ENCODE results near the gene CEP126.
"Not testable (repeated sequence)": the region's sequence is repeated elsewhere in the genome, so short reads cannot be mapped to it uniquely, and the experiment has no call there.

Gene CEP126

GRCh38 chr11:101940901-101941520, 26.2 kb downstream of the CEP126 start:
- no peak for DNase-seq

GRCh38 chr11:101944923-101945322, 30.1 kb downstream of the CEP126 start:
- no peak for DNase-seq

- DNase-seq = no peak
Observed at GRCh38 chr11:101945448-101945847, 30.6 kb downstream of the CEP126 start.

- DNase-seq = no peak
Observed at GRCh38 chr11:101949680-101950220, 34.9 kb downstream of the CEP126 start.

GRCh38 chr11:101955278-101955677, 40.5 kb downstream of the CEP126 start:
- DNase-seq = no peak

GRCh38 chr11:101955701-101956100, 40.9 kb downstream of the CEP126 start:
- no peak for DNase-seq

GRCh38 chr11:101960231-101960630, 45.4 kb downstream of the CEP126 start:
- no peak for DNase-seq

GRCh38 chr11:101964200-101964599, 49.4 kb downstream of the CEP126 start:
- DNase-seq = not testable (repeated sequence)

- peak; percentile 18 for DNase-seq
Observed at GRCh38 chr11:101974255-101974654, 59.4 kb downstream of the CEP126 start.

GRCh38 chr11:101974771-101975170, 60.0 kb downstream of the CEP126 start:
- no peak for DNase-seq

GRCh38 chr11:101975734-101976133, 60.9 kb downstream of the CEP126 start:
- DNase-seq = no peak

GRCh38 chr11:101987370-101987769, 72.6 kb downstream of the CEP126 start:
- DNase-seq = no peak

GRCh38 chr11:101993172-101993571, 78.4 kb downstream of the CEP126 start:
- no peak for DNase-seq

GRCh38 chr11:101994052-101994469, 79.3 kb downstream of the CEP126 start:
- not testable (repeated sequence) for DNase-seq

GRCh38 chr11:101996111-101996510, 81.3 kb downstream of the CEP126 start:
- no peak for DNase-seq

- DNase-seq = no peak
Observed at GRCh38 chr11:102001657-102002338, 87.0 kb downstream of the CEP126 start.

GRCh38 chr11:102004220-102004619, 89.4 kb downstream of the CEP126 start:
- no peak for DNase-seq

- no peak for DNase-seq
Observed at GRCh38 chr11:102005306-102005705, 90.5 kb downstream of the CEP126 start.

- DNase-seq = no peak
Observed at GRCh38 chr11:102006835-102007566, 92.2 kb downstream of the CEP126 start.

GRCh38 chr11:102007567-102008437, 93.0 kb downstream of the CEP126 start:
- DNase-seq = peak; percentile 55

GRCh38 chr11:102010776-102011494, 96.1 kb downstream of the CEP126 start:
- peak; percentile 96 for DNase-seq

GRCh38 chr11:102012946-102013345, 98.1 kb downstream of the CEP126 start:
- DNase-seq = no peak
